ENCODE results near the gene ETF1. TPM values are rescaled to one million over a fixed set of nuclear protein-coding genes. Genes with fewer than 3 reads are reported as not detected.

The ETF1 gene
- 165 and 167 TPM in 2 replicates for polyA plus RNA-seq (2013)

GRCh38 chr5:138542956-138543729 is at the start of gene ETF1:
TSS of gene ETF1 (minus strand) at chr5:138543236. CDS start at chr5:138542918, 318 bp downstream.
- no peaks in the 10 kb centered on the region for H3K9me3 ChIP-seq (ENCODE audit: insufficient read depth, low read depth, low read length)
- H4K12ac ChIP-seq (ENCODE audit: low read depth, low read length), result peak within 1 kb of the TSS; percentile 85
- H3K9ac ChIP-seq (ENCODE audit: low read length), result peak within 1 kb of the TSS; percentile 98
- peak within 1 kb of the TSS; percentile 98 for H3K4me3 ChIP-seq (ENCODE audit: low read depth, low read length)
- no peak within 1 kb of the TSS for H2BK12ac ChIP-seq (ENCODE audit: low read length)
- H2AK5ac ChIP-seq (ENCODE audit: low read length), result peak within 1 kb of the TSS; percentile 96
- peak within 1 kb of the TSS; percentile 95 for H3K18ac ChIP-seq (ENCODE audit: low read length)
- peak within 1 kb of the TSS; percentile 94 for H4K91ac ChIP-seq (ENCODE audit: low read depth, low read length)
- H3K36me3 ChIP-seq (ENCODE audit: control insufficient read depth in 1 of 2, insufficient read depth in 2 of 2, low read length in 2 of 2), result peaks cover 0 to 4% of the 10 kb centered on the region in 2 experiments
- H3K4me2 ChIP-seq (ENCODE audit: low read length), result peak within 1 kb of the TSS; percentile 100
- no peaks in the 10 kb centered on the region for H3K27me3 ChIP-seq (ENCODE audit: insufficient read depth, low read length)
- peaks cover 17% of the 10 kb centered on the region for H3K79me1 ChIP-seq (ENCODE audit: low read length)
- peak within 1 kb of the TSS; percentile 90 for H3K27ac ChIP-seq (ENCODE audit: low read depth, low read length)
- H3K4ac ChIP-seq (ENCODE audit: low read depth, low read length), result peak within 1 kb of the TSS; percentile 100
- peak within 1 kb of the TSS; percentile 97 for H3K14ac ChIP-seq (ENCODE audit: low read length)
- peaks cover 26% of the 10 kb centered on the region for H3K79me2 ChIP-seq (ENCODE audit: control insufficient read depth, insufficient read depth, low read length, poor library complexity)
- H2BK120ac ChIP-seq (ENCODE audit: insufficient read depth, low read length, poor library complexity), result peak within 1 kb of the TSS; percentile 86
- H2AFZ ChIP-seq (ENCODE audit: insufficient read depth, low read length, poor library complexity), result peak within 1 kb of the TSS; percentile 77
- H3K23ac ChIP-seq (ENCODE audit: low read length), result no peak within 1 kb of the TSS
- H4K8ac ChIP-seq (ENCODE audit: low read depth, low read length), result peak within 1 kb of the TSS; percentile 95
- peak; percentile 100 for DNase-seq
- peaks cover 7 to 8% of the 10 kb centered on the region in 2 experiments for H3K4me1 ChIP-seq (ENCODE audit: control insufficient read depth in 1 of 2, insufficient read depth in 2 of 2, low read length in 2 of 2)
- H2BK5ac ChIP-seq (ENCODE audit: low read depth, low read length, poor library complexity), result peak within 1 kb of the TSS; percentile 93
- no CpG with 5 or more reads among the region's 70 CpGs for WGBS (ENCODE audit: extremely low coverage, insufficient coverage, insufficient read length)

GRCh38 chr5:138588013-138588788 is 45.2 kb upstream of the ETF1 start:
- Histone ChIP-seq H3K36me3 (ENCODE audit: control insufficient read depth in 1 of 2, insufficient read depth in 2 of 2, low read length in 2 of 2) (no peaks in the 10 kb centered on the region), H3K14ac (ENCODE audit: low read length) (no peak overlapping the region), H3K27me3 (ENCODE audit: insufficient read depth, low read length) (no peaks in the 10 kb centered on the region), H2BK12ac (ENCODE audit: low read length) (no peak overlapping the region), H2AK5ac (ENCODE audit: low read length) (no peak overlapping the region), H2AFZ (ENCODE audit: insufficient read depth, low read length, poor library complexity) (no peak overlapping the region), H3K9me3 (ENCODE audit: insufficient read depth, low read depth, low read length) (no peaks in the 10 kb centered on the region), H3K4me2 (ENCODE audit: low read length) (no peak overlapping the region), H3K27ac (ENCODE audit: low read depth, low read length) (no peak overlapping the region), H4K12ac (ENCODE audit: low read depth, low read length) (no peak overlapping the region), H3K9ac (ENCODE audit: low read length) (no peak overlapping the region), H3K4me1 (ENCODE audit: control insufficient read depth in 1 of 2, insufficient read depth in 2 of 2, low read length in 2 of 2) (no peaks in the 10 kb centered on the region), H3K4me3 (ENCODE audit: low read depth, low read length) (no peak overlapping the region), H3K79me1 (ENCODE audit: low read length) (no peaks in the 10 kb centered on the region), H2BK120ac (ENCODE audit: insufficient read depth, low read length, poor library complexity) (no peak overlapping the region), H3K23ac (ENCODE audit: low read length) (no peak overlapping the region), H3K4ac (ENCODE audit: low read depth, low read length) (no peak overlapping the region), H4K91ac (ENCODE audit: low read depth, low read length) (no peak overlapping the region), H2BK5ac (ENCODE audit: low read depth, low read length, poor library complexity) (no peak overlapping the region), H3K18ac (ENCODE audit: low read length) (no peak overlapping the region), H4K8ac (ENCODE audit: low read depth, low read length) (no peak overlapping the region), H3K79me2 (ENCODE audit: control insufficient read depth, insufficient read depth, low read length, poor library complexity) (no peaks in the 10 kb centered on the region)
- WGBS (ENCODE audit: extremely low coverage, insufficient coverage, insufficient read length), result no CpG with 5 or more reads among the region's 2 CpGs
- DNase-seq, result no peak

- H3K4ac ChIP-seq (ENCODE audit: low read depth, low read length), result no peak overlapping the region
- no peak overlapping the region for H3K9ac ChIP-seq (ENCODE audit: low read length)
- H3K36me3 ChIP-seq (ENCODE audit: control insufficient read depth in 1 of 2, insufficient read depth in 2 of 2, low read length in 2 of 2), result no peaks in the 10 kb centered on the region
- no peaks in the 10 kb centered on the region for H3K4me1 ChIP-seq (ENCODE audit: control insufficient read depth in 1 of 2, insufficient read depth in 2 of 2, low read length in 2 of 2)
- H2BK12ac ChIP-seq (ENCODE audit: low read length), result no peak overlapping the region
- H3K23ac ChIP-seq (ENCODE audit: low read length), result no peak overlapping the region
- H3K14ac ChIP-seq (ENCODE audit: low read length), result no peak overlapping the region
- H3K27me3 ChIP-seq (ENCODE audit: insufficient read depth, low read length), result no peaks in the 10 kb centered on the region
- H2AK5ac ChIP-seq (ENCODE audit: low read length), result no peak overlapping the region
- H3K9me3 ChIP-seq (ENCODE audit: insufficient read depth, low read depth, low read length), result no peaks in the 10 kb centered on the region
- H4K8ac ChIP-seq (ENCODE audit: low read depth, low read length), result no peak overlapping the region
- H4K12ac ChIP-seq (ENCODE audit: low read depth, low read length), result no peak overlapping the region
- no peak overlapping the region for H2BK5ac ChIP-seq (ENCODE audit: low read depth, low read length, poor library complexity)
- H2AFZ ChIP-seq (ENCODE audit: insufficient read depth, low read length, poor library complexity), result no peak overlapping the region
- H3K4me2 ChIP-seq (ENCODE audit: low read length), result no peak overlapping the region
- H3K79me1 ChIP-seq (ENCODE audit: low read length), result no peaks in the 10 kb centered on the region
- H3K4me3 ChIP-seq (ENCODE audit: low read depth, low read length), result no peak overlapping the region
- no peak overlapping the region for H2BK120ac ChIP-seq (ENCODE audit: insufficient read depth, low read length, poor library complexity)
- H3K27ac ChIP-seq (ENCODE audit: low read depth, low read length), result no peak overlapping the region
- DNase-seq, result no peak
- H3K79me2 ChIP-seq (ENCODE audit: control insufficient read depth, insufficient read depth, low read length, poor library complexity), result no peaks in the 10 kb centered on the region
- H4K91ac ChIP-seq (ENCODE audit: low read depth, low read length), result no peak overlapping the region
- H3K18ac ChIP-seq (ENCODE audit: low read length), result no peak overlapping the region
Measured at GRCh38 chr5:138585157-138585556, 42.1 kb upstream of the ETF1 start.

GRCh38 chr5:138583984-138584637 is 41.1 kb upstream of the ETF1 start:
- Histone ChIP-seq H2AFZ (ENCODE audit: insufficient read depth, low read length, poor library complexity) (no peak overlapping the region), H3K27me3 (ENCODE audit: insufficient read depth, low read length) (no peaks in the 10 kb centered on the region), H3K14ac (ENCODE audit: low read length) (no peak overlapping the region), H2BK12ac (ENCODE audit: low read length) (no peak overlapping the region), H3K79me1 (ENCODE audit: low read length) (no peaks in the 10 kb centered on the region), H3K4me3 (ENCODE audit: low read depth, low read length) (no peak overlapping the region), H3K27ac (ENCODE audit: low read depth, low read length) (no peak overlapping the region), H3K9me3 (ENCODE audit: insufficient read depth, low read depth, low read length) (no peaks in the 10 kb centered on the region), H3K18ac (ENCODE audit: low read length) (no peak overlapping the region), H2BK5ac (ENCODE audit: low read depth, low read length, poor library complexity) (no peak overlapping the region), H3K23ac (ENCODE audit: low read length) (no peak overlapping the region), H3K9ac (ENCODE audit: low read length) (no peak overlapping the region), H2AK5ac (ENCODE audit: low read length) (no peak overlapping the region), H3K79me2 (ENCODE audit: control insufficient read depth, insufficient read depth, low read length, poor library complexity) (no peaks in the 10 kb centered on the region), H4K91ac (ENCODE audit: low read depth, low read length) (no peak overlapping the region), H3K4me1 (ENCODE audit: control insufficient read depth in 1 of 2, insufficient read depth in 2 of 2, low read length in 2 of 2) (no peaks in the 10 kb centered on the region), H3K36me3 (ENCODE audit: control insufficient read depth in 1 of 2, insufficient read depth in 2 of 2, low read length in 2 of 2) (no peaks in the 10 kb centered on the region), H3K4me2 (ENCODE audit: low read length) (no peak overlapping the region), H2BK120ac (ENCODE audit: insufficient read depth, low read length, poor library complexity) (no peak overlapping the region), H3K4ac (ENCODE audit: low read depth, low read length) (no peak overlapping the region), H4K8ac (ENCODE audit: low read depth, low read length) (no peak overlapping the region), H4K12ac (ENCODE audit: low read depth, low read length) (no peak overlapping the region)
- WGBS (ENCODE audit: extremely low coverage, insufficient coverage, insufficient read length), result no CpG with 5 or more reads among the region's 8 CpGs
- no peak for DNase-seq

Data from trophoblast cell (in vitro differentiated cells and primary cell).